ENCODE data around the gene SPHKAP.
"Not testable (repeated sequence)": the region's sequence is repeated elsewhere in the genome, so short reads cannot be mapped to it uniquely, and the experiment has no call there.

The SPHKAP gene

DNA sequence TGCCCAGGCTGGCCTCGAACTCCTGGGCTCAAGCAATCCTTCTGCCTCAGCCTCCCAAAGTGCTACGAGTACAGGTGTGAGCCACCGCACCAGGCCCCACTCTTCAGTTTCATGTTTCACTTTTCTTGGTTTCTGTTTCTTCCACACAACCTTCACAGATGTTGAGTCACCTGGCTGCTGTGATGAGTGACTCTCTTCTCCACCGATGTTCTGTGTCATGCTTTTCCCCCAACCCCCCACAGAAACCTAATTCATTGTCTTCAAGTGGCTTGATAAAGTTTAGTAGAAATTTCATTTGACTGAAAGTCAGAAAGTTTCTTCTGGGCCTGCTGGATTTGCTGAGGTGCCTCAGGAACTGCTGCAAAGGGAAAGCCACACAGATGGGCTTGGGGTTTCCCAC, 78.5 kb downstream of the SPHKAP start:
- DNase-seq = no peak

DNA sequence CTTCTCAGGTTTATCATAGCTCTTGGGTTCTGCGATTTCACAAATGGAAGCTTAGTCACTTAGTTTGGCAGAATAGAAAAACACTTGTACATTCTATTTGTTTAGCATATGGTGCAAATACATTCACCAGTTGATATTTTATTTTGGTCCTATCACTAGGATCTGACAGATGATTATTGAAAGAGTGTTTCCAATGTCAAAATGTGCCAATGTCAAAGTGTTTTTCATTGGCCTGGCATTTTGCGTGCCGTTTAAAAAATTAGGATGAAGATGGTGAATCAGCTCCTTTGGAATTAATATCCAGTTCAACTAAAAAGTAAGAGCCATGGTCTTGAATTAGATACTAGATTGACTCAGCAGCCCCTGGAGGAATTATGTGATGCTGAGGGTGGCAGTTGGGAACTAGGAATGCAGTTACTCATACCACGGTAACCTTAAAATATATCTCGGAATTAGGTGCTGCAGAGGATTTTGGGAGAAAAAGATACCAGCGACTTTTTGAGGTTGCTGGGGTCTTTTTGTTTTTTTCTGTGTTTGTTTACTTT, 87.0 kb downstream of the SPHKAP start:
- DNase-seq = no peak

DNA sequence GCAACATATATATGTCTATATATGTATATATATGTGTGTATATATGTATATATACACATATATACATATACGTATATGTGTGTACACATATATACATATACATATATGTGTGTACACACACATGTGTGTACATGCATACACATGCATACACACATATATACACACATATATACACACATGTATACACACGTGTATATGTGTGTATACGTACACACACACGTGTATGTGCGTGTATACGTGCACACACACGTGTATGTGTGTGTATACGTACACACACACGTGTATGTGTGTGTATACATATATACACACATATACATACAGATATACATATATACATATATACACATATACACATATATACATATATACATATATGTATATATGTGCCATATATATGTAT, 89.4 kb downstream of the SPHKAP start:
- no peak for DNase-seq

DNA sequence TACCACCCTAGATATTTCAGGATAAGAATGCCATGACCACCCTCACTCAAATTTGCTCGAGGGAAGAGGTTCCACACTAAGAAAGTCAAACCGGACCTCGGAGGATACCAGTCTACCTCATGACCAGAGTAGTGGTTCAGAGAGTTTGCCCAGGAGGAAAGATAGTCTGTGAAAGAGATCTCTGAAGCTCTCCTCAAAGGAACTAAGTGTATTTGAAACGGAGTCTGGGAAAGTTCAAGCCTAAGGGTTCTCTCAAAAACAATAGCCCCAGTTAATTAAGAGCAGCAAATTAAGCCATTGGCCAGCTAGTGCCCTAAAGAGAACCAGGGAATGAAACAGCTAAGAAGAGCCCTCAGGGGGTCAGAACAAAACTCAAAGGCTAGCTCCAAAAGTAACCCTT, 94.9 kb downstream of the SPHKAP start:
- no peak for DNase-seq

DNA sequence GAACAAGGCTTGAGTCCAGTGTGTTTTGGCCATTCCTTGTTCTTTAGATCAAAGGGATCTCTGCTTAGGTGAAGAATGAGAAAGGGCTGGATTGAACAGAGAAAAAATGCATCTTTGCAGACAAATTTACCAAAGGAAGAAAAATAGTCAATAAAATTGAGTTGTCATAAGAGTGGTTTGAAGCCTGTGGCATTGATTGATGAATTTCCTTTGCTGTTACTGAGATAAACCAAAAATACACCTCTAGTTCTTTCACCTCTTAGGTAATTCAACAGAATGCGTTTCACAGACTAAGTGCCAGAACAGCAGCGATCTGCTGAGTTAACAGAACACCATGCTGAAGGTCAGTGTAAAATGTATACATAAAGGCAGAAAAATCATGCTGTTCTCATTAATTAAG, 96.8 kb downstream of the SPHKAP start:
- no peak for DNase-seq

DNA sequence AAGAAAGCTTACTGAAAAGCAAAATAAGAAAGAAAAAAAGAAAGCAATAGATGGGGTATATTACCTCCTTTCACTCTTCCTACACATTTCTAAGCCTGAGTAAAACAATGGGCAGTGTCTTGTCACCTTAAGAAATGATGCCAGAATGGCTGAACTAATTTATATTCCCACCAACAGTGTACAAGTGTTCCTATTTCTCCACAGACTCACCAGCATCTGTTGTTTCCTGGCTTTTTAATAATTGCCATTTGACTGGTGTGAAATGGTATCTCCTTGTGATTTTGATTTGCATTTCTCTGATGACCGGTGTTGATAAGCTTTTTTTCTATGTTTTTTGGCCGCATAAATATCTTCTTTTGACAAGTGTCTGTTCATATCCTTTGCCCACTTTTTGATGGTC, 98.4 kb downstream of the SPHKAP start:
- DNase-seq = no peak

DNA sequence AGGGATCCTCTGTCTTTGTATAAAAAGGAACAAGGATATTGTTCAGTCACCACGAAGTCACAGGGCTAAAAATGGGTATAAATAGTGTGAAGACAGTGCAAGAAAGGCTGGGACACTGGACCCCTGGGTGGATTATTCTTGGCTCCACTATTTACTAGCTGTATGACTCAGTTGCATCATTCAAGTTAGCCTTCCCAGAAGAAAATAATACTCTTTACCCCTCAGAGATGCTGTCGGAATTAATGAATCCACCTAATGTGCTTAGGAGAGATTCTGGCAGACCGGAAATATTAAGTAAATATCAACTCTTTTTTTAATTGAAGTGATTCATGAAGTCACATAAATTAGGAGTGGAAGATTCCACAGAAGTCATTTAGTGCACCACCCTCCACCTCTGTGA, 98.9 kb downstream of the SPHKAP start:
- no peak for DNase-seq

DNA sequence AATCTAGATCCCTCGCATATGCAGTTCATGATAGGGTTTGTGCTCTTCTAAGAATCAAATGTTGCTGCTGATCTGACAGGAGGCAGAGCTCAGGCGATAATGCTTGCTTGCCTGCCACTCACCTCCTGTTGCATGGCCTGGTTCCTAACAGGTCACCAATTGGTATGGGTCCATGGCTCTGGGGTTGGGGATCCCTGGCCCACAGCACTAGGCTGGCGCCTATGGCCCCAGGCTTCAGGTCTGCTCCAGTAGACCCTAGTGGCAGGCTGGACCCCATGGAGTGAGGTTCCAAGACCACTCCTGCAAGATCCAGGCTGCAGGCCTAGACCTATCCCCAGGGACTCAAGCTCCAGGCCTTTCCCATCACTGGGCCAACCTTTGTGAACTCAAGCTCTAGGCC, 102.3 kb downstream of the SPHKAP start:
- no peak for DNase-seq

DNA sequence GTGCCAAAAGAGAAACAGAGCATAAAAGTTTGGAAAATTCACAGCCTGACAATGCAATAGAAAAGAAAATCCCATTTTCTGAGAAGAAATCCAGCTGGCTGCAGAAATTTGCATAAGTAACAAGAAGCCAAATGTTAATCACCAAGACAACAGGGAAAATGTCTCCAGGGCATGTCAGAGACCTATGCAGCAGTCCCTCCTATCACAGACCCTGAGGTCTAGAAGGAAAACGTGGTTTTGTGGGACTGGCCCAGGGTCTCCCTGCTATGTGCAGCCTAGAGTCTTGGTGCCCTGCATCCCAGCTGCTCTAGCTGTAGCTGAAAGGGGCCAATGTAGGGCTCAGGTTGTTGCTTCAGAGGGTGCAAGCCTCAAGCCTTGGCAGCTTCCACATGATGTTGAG, 104.8 kb downstream of the SPHKAP start:
- not testable (repeated sequence) for DNase-seq

DNA sequence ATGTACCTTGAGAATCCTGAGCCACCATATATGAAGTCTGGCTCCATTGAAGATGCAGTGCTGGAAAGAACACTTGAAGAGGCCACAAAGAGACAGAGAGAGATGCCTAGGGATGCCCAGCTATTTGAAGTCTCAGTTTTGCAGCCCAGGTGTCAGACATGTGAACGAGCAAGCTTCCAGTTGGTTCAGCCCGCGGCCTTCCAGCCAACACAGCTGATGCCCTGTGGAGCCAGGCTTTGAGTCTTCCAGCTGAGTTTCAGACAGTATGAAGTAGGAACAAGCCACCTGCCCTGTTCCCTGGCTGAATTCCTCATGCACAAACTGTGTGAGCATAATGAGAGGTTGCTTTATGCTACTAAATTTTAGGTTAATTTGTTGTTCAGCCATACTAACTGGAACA, 108.8 kb downstream of the SPHKAP start:
- DNase-seq = no peak

DNA sequence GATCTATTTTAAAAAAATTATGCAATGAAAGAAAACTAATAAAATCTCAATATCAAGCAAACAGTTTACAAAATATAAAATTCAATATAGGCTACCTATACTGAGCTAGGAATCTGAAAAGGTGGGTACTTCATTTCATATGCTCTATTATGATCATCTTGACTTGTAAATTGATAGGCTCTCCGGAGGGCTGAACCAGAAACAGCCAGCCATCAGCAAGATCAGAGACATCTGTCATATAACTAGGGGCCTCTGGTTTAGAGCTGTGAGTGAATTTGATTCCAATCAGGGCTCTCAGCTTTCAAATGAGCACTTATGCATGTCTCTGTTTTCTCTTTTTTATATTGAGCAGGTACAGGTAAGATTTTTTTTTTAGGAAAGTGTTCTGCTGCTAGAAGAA, 114.2 kb downstream of the SPHKAP start:
- DNase-seq = no peak

DNA sequence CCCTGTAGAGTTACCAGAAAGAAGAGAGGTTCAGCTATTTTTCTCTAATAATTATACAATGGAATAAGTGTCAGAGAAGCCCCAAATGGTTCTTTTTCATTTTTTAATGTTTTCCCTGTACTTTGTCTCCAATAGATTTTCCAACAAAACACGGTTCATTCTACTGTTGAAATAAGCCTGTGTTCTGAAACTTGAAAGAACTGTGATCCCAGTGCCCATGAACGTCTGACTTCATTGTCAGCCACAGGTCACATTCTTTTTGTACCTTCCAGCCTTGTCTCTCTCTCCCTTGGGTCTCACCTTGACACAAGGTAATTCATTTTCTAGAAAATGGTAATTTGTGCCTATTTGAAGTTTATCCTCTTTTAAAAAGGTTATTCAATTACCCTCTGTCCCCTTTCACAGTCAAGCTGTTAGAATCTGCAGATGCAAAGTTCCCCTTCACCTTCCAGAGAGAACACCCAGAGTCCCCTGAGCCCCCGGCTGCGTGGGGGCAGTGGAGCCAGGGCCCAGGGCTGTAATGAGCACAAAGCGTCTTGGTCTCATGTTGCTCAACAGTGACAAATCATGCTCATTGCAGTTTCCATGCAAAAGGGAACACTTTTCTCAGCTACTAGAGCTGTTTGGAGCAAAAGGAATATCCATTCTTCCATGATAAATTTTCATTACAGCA, 115.2 kb downstream of the SPHKAP start:
- no peak for DNase-seq

DNA sequence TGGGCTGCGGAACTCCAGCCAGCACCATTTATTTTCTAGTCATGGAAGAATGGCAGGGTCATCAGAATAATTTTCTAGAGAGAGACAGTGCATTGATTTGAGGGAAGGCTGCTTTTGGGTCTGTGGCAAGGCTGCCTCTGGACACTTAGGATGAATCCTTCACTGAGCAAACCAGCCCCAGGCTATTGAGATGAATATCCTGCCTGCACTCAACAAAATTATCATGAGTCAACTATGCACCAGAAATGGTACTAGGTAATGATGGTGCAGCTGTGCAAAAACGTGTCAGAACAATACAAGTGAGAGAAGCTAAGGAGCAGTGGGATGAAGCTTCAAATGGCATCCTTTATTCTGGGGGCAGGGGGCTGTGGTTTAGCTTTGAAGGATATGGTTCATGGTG, 115.8 kb downstream of the SPHKAP start:
- no peak for DNase-seq

DNA sequence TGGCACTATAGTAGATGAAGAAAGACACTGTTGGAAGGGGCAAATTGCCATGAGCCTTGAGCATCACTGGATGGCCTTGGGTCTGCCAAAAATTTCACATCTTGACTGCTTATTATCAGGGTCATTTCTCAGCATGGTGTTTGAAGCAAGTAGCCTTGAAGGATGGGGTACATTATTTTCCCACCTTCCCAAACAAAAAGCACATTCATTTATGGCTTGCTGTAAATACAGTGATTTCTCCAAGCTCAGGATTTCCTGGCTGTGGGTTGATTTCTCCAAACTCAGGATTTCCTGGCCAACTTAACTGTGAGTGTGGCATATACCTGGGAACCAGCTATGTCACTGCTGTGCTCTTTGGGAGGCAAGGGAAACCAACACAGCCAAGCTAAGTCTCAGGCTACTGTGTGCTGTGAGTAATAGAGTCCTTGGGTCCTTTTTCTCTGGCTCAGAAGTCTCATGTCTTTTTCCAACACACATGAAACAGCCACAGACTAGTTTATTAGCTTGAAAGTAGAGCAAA, 116.6 kb downstream of the SPHKAP start:
- DNase-seq = no peak

DNA sequence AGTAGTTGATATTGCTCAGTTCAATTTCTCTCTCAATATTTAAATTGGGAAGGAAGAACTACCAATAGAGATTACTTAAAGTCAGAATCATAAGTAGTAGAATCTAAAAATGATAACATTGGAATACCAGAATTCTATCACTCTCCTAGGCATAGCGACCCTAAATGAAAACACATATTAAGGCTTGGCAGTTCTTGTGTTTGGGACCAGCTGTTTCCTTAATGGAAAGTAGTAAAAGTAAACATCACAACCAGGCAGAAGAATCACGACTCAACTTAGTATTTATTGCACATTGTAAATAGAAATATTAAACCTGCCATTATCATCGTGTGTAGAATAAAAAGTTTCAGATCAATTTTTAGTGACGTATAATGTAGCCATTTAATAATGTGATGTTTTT, 117.5 kb downstream of the SPHKAP start:
- DNase-seq = no peak

DNA sequence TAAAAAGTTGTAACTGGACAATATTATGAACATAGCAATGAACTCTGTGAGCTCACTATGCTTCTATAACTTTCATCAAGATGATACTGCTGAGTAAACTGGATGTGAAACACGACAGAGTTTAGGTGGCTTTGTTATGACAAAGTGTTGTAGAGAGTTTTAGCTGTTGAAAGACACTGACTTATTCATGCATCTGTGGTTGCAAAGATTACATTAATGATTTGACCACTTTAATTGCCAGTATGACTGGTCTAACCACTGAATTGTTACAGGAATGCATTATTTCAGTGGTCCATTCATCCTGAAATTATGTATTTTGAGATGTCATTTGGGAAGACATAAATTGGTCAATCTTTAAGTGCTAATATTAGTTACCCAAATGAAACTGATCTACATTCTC, 117.9 kb downstream of the SPHKAP start:
- DNase-seq = no peak

DNA sequence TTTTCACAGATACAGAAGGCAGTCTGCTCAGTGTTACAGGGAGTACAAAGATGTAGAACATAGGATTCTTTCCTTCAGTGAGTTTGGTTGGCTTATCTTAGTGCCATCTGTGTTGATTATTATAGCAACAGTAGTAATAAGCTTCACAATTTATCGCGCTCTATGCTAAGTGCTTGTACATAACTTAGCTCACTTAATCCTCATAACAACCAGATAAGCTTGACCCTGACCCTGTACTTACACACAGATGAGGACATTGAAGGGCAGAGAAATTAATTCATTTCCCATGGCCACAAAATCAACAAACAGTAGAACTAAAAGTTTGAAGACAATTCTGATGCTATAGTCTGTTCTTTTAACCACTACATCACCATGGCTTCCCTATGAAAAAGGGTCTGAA, 121.8 kb downstream of the SPHKAP start:
- DNase-seq = no peak

DNA sequence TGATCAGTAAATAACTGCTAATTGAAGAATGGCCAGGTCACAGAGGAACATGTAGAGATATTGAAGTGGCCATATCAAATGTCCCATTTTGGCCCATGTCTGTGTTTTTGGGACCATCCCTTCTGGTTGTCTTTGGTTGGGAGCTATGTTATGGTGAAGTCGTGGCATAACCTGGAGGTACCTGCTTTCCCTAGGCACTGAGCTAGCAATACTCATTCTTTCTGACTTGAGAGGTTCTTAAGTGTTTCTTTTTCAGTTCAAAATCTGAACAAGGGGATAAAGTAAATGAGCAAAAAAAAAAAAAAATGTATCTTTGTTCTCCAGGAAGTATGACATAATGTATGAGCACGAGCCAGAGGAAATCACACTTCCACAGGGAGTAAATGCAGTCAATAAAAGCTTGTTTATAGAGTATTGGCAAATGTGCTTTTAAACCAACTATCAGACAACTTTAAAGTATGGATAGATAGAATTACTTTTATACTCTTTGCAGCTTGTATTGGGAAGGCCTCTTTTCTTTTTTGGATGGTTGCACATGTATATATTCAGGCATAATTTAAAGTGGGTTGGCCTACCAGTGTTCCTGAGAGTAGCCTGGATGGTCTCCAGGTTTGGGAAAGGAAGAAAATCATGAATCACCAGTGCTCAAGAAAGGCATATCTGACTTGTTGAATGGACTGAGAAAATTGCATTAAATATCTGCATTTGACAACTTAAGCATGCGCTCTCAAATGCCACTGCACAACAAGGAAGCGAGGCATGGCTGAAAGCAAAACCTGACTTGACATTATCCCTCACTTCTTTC, 125.0 kb downstream of the SPHKAP start:
- DNase-seq = no peak

DNA sequence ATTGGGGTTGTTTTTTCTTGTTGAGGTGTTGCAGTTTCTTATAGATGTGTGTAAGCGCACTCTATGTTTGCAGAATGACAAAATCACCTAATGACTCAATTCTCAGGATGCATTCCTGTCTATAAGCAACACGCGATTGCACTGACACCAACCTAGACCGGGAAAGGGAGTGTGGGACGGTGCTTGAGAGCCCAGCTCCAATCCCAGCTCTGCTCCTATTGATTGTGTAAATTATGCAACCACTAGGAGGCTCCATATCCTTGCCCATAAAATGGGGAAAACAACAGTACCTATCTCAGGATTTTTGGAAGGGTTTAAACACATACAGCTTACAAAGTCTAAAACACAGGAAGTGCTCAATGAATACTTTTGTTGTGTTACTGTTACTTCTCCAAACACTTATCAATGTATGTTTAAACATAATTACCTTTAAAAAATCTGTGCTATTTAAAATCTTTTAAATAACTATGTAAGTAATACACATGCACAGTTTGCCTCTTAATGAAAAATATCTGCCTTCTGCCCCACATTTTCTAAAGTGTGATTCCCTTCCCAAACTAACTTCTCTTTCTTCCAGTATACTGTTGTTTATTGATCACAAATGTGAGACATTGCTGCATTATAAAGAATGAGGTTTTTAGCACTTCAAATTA, 132.5 kb downstream of the SPHKAP start:
- DNase-seq = no peak

DNA sequence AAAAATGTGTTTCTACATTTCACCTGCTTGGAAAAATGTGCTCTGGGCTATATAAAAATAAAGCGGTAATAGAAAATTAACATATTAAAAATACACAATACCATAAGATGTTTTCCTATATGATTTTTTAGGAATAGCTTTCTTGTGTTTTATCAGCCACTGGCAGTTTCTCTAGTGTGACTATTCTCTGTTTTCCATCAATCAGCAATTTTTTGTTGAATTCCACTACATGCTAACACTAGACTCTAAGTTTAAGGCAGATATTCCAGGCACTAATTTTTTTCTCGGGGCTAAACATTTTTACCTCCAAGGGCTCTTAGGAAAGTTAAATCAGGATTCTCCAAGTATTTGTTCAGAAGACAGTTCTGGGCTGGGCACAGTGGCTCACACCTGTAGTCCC, 140.5 kb downstream of the SPHKAP start:
- no peak for DNase-seq

DNA sequence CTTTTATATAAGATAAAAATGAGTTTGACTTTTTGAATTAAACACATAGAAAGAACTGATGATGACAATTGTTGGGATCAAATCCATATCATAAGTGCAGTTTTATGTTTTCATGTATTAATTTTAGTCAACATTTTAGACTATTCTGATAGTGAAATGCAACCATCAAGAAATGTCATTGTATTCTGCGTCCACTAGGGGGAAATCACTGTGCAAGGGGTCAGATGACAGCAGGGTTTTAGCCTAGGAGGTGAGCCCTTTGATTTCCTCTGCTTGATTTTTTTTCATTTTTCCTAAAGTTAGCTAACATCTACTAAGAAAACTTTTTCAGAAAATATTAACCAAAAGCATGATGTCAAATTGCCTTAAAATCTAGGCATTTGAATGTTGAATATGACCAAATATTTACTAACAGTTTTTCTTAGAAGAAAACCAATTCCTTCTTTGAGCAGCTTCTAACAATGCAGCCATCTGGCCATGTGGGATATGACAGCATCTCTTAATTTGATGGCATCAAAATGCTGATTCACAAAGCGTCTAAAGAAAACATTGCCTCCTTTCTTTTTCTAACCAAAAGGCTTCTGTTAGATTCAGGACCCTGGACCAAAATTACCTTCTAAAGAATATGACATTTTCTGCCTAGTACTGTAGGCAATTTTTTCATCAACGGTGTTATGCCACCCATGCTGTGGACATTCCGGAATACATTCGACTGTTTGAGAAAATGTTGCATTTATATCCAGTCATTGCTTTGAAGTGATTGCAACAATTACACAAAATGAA, 141.5 kb downstream of the SPHKAP start:
- no peak for DNase-seq

DNA sequence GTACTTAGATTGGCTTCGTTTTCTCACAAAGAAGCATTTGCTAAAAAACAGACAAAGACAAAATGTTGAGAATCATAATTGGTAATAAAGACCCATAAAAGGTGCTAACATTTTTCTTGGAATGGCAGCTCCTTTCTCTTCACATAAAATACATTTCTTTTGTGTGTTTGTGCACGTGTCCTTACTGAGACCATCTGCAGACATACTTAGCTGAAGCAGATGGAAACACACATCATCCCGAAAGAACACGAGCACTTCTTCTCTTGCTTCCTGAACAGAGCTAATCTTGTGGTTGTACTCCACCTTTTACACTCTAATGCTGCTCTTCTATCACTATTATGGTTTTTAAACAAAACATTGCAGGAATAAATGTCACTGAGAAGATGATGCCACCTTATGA, 142.5 kb downstream of the SPHKAP start:
- DNase-seq = no peak

DNA sequence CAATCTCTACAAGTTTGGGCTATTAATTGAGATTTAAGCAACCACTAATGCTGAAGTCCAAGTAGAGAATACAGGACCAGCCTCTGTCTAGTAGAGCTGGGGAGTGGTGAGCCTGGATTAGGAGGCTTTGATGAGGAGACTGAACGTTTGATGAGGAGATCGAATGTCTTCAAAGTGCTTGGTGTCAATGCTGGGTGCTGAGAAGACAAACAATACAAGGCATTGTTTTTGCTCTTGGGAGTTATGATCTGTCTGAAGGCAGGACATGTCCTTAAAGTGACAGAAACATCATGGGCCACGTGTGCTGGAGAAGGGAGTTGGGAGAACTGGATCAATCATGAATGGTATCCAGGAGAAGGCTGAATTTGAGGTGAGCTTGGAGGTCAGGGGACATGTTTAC, 143.6 kb downstream of the SPHKAP start:
- no peak for DNase-seq

Measured in CD4-positive, alpha-beta T cell treated with Interleukin-17A for 1 hour (primary cell).